Thyroid gland (tissue), 4 donors: Measurements from ENCODE around the gene SPEF2. TPM values are rescaled to one million over a fixed set of nuclear protein-coding genes. Genes with fewer than 3 reads are reported as not detected.
A peak's percentile ranks its signal among the peaks of the same experiment; 100 is the strongest.

Source experiments
- DNase-seq, 2 donors: peaks; one replicate each; pipeline ENCODE4 v3.0.0-alpha.2; 2019
- H3K27ac ChIP-seq, 3 donors: fragments of 200-600 bp; sonication (generic); 1 replicate in 2 of 3; 2 replicates in 1 of 3; pipeline ENCODE4 v1.5.1; 2016 to 2019; ENCODE audit warnings: mild to moderate bottlenecking in 1 of 3, moderate library complexity in 1 of 3
- H3K27me3 ChIP-seq: fragments of 200-600 bp; sonication (generic); one replicate; pipeline ENCODE4 v1.5.1; 2019
- H3K36me3 ChIP-seq, 2 donors: fragments of 200-600 bp; sonication (generic); one replicate each; pipeline ENCODE4 v1.5.1; 2016 to 2019
- H3K4me1 ChIP-seq, 2 donors: fragments of 200-600 bp; sonication (generic); one replicate each; pipeline ENCODE4 v1.5.1; 2017 to 2019
- H3K4me3 ChIP-seq, 3 donors: fragments of 200-600 bp; sonication (generic); replicated peaks in 1 of 3; 1 replicate in 2 of 3; 2 replicates in 1 of 3; pipeline ENCODE4 v1.5.1; 2016; ENCODE audit warnings: mild to moderate bottlenecking in 1 of 3
- H3K9me3 ChIP-seq: fragments of 200-600 bp; sonication (generic); one replicate; pipeline ENCODE4 v1.5.1; 2017
- POLR2A ChIP-seq, 2 donors: fragments of 450-650 bp; IDR thresholded peaks; one replicate each; pipeline ENCODE4 v1.6.1; 2017; ENCODE audit warnings: antibody characterized with exemption in 2 of 2, mild to moderate bottlenecking in 2 of 2, moderate library complexity in 1 of 2
- WGBS, 2 donors: methylation state at CpG; one replicate each; pipeline ENCODE4 v1.1.5; 2017; 5-methylcytosine and 5-hydroxymethylcytosine counted together
- intact Hi-C: fragments of 100-400 bp; cut with DNase I; formaldehyde crosslinking; loops from one replicate; pipeline ENCODE4 v1.15.1; 2023
- total RNA-seq, 4 donors: library from RNA; depleted of rRNA; stranded (reverse); fragments of >200 nt; gene quantifications; one replicate each; pipeline ENCODE4 v1.2.3, GENCODE V29; 2016
- TF ChIP-seq, protein P1 (sequence below), 6 experiments: fragments of 200-600 bp in 3 of 6; fragments of 450-650 bp in 3 of 6; sonication (generic) in 3 of 6; IDR thresholded peaks; one replicate each; pipeline ENCODE4 v1.5.1; 2016 to 2019; ENCODE audit warnings: antibody characterized with exemption in 6 of 6, mild to moderate bottlenecking in 2 of 6, inconsistent platforms in 1 of 6, moderate library complexity in 1 of 6

The SPEF2 gene
- total RNA-seq, 4 donors from 2014 or later = 17.7 to 39.5 (median 21.5) TPM

DNA sequence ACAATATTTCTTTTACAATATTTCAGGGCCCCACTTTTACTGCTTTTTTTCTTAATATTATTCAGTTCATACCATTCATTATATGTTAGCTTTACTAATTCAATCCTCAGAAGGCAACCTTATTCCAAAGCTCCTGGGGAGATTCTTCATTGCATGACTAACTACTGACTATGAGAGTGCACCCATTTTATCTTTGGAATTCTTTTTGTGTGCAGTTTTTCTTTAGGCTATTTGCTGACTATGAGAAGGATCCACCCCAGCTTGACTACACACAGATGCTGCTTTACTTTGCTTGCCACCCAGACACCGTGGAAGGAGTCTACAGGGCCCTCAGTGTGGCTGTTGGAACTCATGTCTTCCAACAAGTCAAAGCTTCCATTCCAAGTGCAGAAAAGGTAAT is 182.1 kb downstream of the SPEF2 start:
- Histone ChIP-seq H3K4me1 (peaks cover 20 to 26% of the 10 kb centered on the region in 2 donors), H3K4me3 (no peak overlapping the region), H3K36me3 (no peaks in the 10 kb centered on the region), H3K27ac (no peak overlapping the region), H3K9me3 (no peaks in the 10 kb centered on the region), H3K27me3 (no peaks in the 10 kb centered on the region)
- TF ChIP-seq, protein P1, sequence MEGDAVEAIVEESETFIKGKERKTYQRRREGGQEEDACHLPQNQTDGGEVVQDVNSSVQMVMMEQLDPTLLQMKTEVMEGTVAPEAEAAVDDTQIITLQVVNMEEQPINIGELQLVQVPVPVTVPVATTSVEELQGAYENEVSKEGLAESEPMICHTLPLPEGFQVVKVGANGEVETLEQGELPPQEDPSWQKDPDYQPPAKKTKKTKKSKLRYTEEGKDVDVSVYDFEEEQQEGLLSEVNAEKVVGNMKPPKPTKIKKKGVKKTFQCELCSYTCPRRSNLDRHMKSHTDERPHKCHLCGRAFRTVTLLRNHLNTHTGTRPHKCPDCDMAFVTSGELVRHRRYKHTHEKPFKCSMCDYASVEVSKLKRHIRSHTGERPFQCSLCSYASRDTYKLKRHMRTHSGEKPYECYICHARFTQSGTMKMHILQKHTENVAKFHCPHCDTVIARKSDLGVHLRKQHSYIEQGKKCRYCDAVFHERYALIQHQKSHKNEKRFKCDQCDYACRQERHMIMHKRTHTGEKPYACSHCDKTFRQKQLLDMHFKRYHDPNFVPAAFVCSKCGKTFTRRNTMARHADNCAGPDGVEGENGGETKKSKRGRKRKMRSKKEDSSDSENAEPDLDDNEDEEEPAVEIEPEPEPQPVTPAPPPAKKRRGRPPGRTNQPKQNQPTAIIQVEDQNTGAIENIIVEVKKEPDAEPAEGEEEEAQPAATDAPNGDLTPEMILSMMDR (IDR thresholded peaks at IDR 0.05) = no peak
- no peak for TF ChIP-seq POLR2A (IDR thresholded peaks at IDR 0.05)
- intact Hi-C loops = no loop called here
- no peak for DNase-seq
- 95 to 96% methylated on average over 1 of the region's 1 CpG for WGBS, 2 donors

DNA sequence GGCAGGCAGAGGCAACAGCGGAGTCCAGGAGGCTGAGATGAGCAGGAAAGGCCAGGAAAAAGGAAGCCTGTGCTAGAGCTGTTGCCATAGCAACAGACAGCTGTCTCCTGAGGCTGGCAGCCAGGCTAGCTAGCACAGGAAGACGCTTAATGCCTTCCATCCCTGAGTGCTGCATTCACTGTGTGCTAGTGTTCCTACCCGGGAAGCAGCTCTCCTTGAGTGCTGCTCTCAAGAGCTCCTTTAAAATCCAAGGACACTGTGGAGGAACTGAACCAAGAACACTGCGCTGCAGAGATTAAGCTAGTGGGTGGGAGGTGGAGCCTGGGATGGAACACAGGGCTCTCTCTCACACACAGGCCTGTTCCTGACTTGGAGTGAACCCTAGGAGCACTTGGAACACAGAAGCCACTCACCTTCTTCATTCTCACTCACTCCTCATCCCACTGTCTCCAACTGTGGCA is 185.6 kb downstream of the SPEF2 start:
- H3K9me3 ChIP-seq = no peaks in the 10 kb centered on the region
- peak overlapping the region in 2 of 3 donors; percentile 16 to 19 for H3K27ac ChIP-seq
- H3K4me1 ChIP-seq = peaks cover 21 to 26% of the 10 kb centered on the region in 2 donors
- H3K36me3 ChIP-seq = no peaks in the 10 kb centered on the region
- WGBS, 2 donors = 14 to 21% methylated on average over 4 of the region's 4 CpGs
- intact Hi-C loops = no loop called here
- TF ChIP-seq, protein P1 (IDR thresholded peaks at IDR 0.05) = no peak
- no peak for TF ChIP-seq POLR2A (IDR thresholded peaks at IDR 0.05)
- peak; percentile 77 to 83 for DNase-seq
- H3K4me3 ChIP-seq = no peak overlapping the region
- no peaks in the 10 kb centered on the region for H3K27me3 ChIP-seq

DNA sequence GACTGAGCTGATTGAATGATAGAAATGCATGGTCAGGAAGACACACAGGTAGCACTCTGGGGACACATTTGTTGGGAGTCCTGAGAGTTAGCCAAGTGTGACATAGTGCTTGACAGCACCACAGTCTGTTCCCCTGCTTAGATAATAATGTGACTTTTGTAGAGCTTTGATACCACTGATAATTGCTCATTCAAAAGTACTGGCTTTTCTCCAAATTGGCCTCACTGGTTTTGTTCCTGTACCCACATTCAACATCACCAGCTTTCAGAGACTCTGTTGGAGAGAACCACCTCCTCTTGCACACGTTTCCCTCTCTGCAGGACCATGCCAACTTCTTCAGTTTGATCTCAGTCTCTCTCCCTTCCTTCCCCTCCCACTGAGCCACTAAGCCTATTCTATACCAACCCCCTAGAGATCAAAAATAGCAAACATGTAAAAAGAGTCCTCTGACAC is 186.6 kb downstream of the SPEF2 start:
- H3K27me3 ChIP-seq = no peaks in the 10 kb centered on the region
- DNase-seq = peak; percentile 29 to 40
- peak overlapping the region in 1 of 3 donors; percentile 16 for H3K27ac ChIP-seq
- WGBS, 2 donors = 9 to 15% methylated on average over 1 of the region's 1 CpG
- H3K36me3 ChIP-seq = no peaks in the 10 kb centered on the region
- no peak overlapping the region for H3K4me3 ChIP-seq
- TF ChIP-seq, protein P1 (IDR thresholded peaks at IDR 0.05) = no peak
- TF ChIP-seq POLR2A (IDR thresholded peaks at IDR 0.05) = no peak
- peaks cover 21 to 26% of the 10 kb centered on the region in 2 donors for H3K4me1 ChIP-seq
- intact Hi-C loops = no loop called here
- no peaks in the 10 kb centered on the region for H3K9me3 ChIP-seq

DNA sequence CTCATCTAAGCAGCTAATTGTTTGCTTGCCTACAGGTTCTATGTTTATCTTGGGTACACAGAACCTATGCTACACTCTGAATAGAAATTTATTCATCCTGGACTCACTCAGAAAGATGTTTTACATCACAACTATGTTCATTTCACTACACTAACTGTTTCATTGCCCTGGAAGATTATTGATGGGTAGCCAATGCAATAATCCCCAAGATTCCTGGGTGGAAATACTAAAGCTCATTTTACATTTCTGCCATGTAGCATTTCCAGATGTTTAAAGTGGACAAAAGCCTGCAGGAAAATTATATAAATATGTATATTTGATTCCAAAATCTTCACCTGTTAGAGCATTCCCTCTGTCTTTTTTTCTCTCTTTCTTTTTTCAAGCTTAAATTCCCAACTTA is 187.2 kb downstream of the SPEF2 start:
- Histone ChIP-seq H3K9me3 (no peaks in the 10 kb centered on the region), H3K4me1 (peaks cover 21 to 26% of the 10 kb centered on the region in 2 donors), H3K27me3 (no peaks in the 10 kb centered on the region), H3K4me3 (no peak overlapping the region), H3K36me3 (no peaks in the 10 kb centered on the region), H3K27ac (no peak overlapping the region)
- intact Hi-C loops = no loop called here
- TF ChIP-seq, protein P1 (IDR thresholded peaks at IDR 0.05) = no peak
- TF ChIP-seq POLR2A (IDR thresholded peaks at IDR 0.05) = no peak
- DNase-seq = no peak

DNA sequence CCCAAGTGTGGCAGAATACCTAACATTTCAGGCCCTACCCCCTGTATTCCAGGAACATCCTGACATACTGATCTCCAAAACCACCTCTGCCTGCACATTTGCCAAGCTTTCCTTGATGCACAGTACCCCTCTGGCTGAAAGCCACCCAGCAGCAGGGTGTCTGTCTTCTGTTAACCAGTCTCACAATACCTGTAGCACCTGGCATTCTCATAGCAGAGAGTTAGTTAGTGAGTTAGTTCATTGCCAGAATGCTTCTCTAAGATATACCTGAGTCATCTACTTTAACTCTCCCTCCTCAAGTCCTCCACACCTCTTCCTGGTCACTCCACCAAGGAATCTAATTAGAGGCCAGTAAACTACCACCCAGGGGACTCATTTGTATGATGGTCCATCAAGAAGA is 192.9 kb downstream of the SPEF2 start:
- no peaks in the 10 kb centered on the region for H3K27me3 ChIP-seq
- H3K4me3 ChIP-seq = no peak overlapping the region
- H3K9me3 ChIP-seq = no peaks in the 10 kb centered on the region
- intact Hi-C loops = no loop called here
- no peak overlapping the region for H3K27ac ChIP-seq
- DNase-seq = no peak
- TF ChIP-seq POLR2A (IDR thresholded peaks at IDR 0.05) = no peak
- TF ChIP-seq, protein P1 (IDR thresholded peaks at IDR 0.05) = no peak
- H3K4me1 ChIP-seq = no peaks in the 10 kb centered on the region
- no peaks in the 10 kb centered on the region for H3K36me3 ChIP-seq
